GM18868 (cell line): Measurements from ENCODE around the gene DPH6.
"Not testable (repeated sequence)": the region's sequence is repeated elsewhere in the genome, so short reads cannot be mapped to it uniquely, and the experiment has no call there.

Experiments
- ATAC-seq: cut with Tn5 transposase; IDR thresholded peaks from one replicate; pipeline ENCODE4 v1.9.1; 2021; ENCODE audit warnings: mild to moderate bottlenecking, moderate library complexity; ENCODE audit not compliant: unreplicated experiment

The DPH6 gene

GRCh38 chr15:35441279-35441678 is 104.7 kb downstream of the DPH6 start:
- ATAC-seq = not testable (repeated sequence)

GRCh38 chr15:35440265-35440664 is 105.7 kb downstream of the DPH6 start:
- ATAC-seq = no peak

GRCh38 chr15:35439291-35439690 is 106.7 kb downstream of the DPH6 start:
- no peak for ATAC-seq

GRCh38 chr15:35437157-35437556 is 108.8 kb downstream of the DPH6 start:
- ATAC-seq = no peak

GRCh38 chr15:35436422-35436821 is 109.5 kb downstream of the DPH6 start:
- ATAC-seq = no peak

- no peak for ATAC-seq
These were observed 114.7 kb downstream of the DPH6 start for GRCh38 chr15:35431281-35431680.

- ATAC-seq = no peak
These were observed 115.7 kb downstream of the DPH6 start for GRCh38 chr15:35430301-35430700.

GRCh38 chr15:35427496-35427895 is 118.5 kb downstream of the DPH6 start:
- no peak for ATAC-seq

GRCh38 chr15:35427091-35427490 is 118.9 kb downstream of the DPH6 start:
- no peak for ATAC-seq

- ATAC-seq = no peak
These were observed 135.2 kb downstream of the DPH6 start for GRCh38 chr15:35410775-35411174.

- no peak for ATAC-seq
These were observed 146.1 kb downstream of the DPH6 start for GRCh38 chr15:35399901-35400300.

GRCh38 chr15:35397027-35397426 is 148.9 kb downstream of the DPH6 start:
- no peak for ATAC-seq

GRCh38 chr15:35394416-35394815 is 151.5 kb downstream of the DPH6 start:
- no peak for ATAC-seq

GRCh38 chr15:35393398-35393797 is 152.6 kb downstream of the DPH6 start:
- no peak for ATAC-seq

GRCh38 chr15:35391408-35391984 is 154.5 kb downstream of the DPH6 start:
- not testable (repeated sequence) for ATAC-seq

- ATAC-seq = no peak
These were observed 162.5 kb downstream of the DPH6 start for GRCh38 chr15:35383506-35383905.

GRCh38 chr15:35381328-35381727 is 164.6 kb downstream of the DPH6 start:
- ATAC-seq = no peak

GRCh38 chr15:35379972-35380371 is 166.0 kb downstream of the DPH6 start:
- ATAC-seq = no peak

GRCh38 chr15:35378454-35378853 is 167.5 kb downstream of the DPH6 start:
- ATAC-seq = not testable (repeated sequence)

GRCh38 chr15:35376707-35377106 is 169.3 kb downstream of the DPH6 start:
- no peak for ATAC-seq

- no peak for ATAC-seq
These were observed 171.3 kb downstream of the DPH6 start for GRCh38 chr15:35374661-35375060.

GRCh38 chr15:35362195-35362829 is 183.7 kb downstream of the DPH6 start:
- no peak for ATAC-seq

- ATAC-seq = no peak
These were observed 187.1 kb downstream of the DPH6 start for GRCh38 chr15:35358824-35359223.
